GM12875 (cell line): ENCODE results near the gene CYP17A1.

Experiments used
- H3K4me3 ChIP-seq: one replicate; pipeline ENCODE4 v1.5.1; 2011; ENCODE audit warnings: low read depth, low read length, control low read depth
- CTCF ChIP-seq: IDR thresholded peaks from 2 replicates; pipeline ENCODE4 v1.5.1; 2011; ENCODE audit warnings: low read depth, mild to moderate bottlenecking, control low read depth, inconsistent platforms, low read length, moderate library complexity, borderline replicate concordance; ENCODE audit not compliant: insufficient read depth

The CYP17A1 gene

GRCh38 chr10:102813017-102813541, 24.1 kb downstream of the CYP17A1 start:
- H3K4me3 ChIP-seq: no peak overlapping the region
- TF ChIP-seq CTCF: no peak

GRCh38 chr10:102812231-102812876, 24.9 kb downstream of the CYP17A1 start:
- no peak overlapping the region for H3K4me3 ChIP-seq
- TF ChIP-seq CTCF: no peak

- H3K4me3 ChIP-seq: no peak overlapping the region
- TF ChIP-seq CTCF: no peak
Measured at GRCh38 chr10:102811346-102811745, 25.9 kb downstream of the CYP17A1 start.

GRCh38 chr10:102808380-102808779, 28.8 kb downstream of the CYP17A1 start:
- TF ChIP-seq CTCF: no peak
- no peak overlapping the region for H3K4me3 ChIP-seq

GRCh38 chr10:102804382-102805055, 32.7 kb downstream of the CYP17A1 start:
- no peak for TF ChIP-seq CTCF
- no peak overlapping the region for H3K4me3 ChIP-seq

GRCh38 chr10:102802920-102803534, 34.2 kb downstream of the CYP17A1 start:
- H3K4me3 ChIP-seq: no peak overlapping the region
- TF ChIP-seq CTCF: no peak
